ENCODE measurements around the gene PAH. TPM values are rescaled to one million over a fixed set of nuclear protein-coding genes. Genes with fewer than 3 reads are reported as not detected.

PAH gene
- total and polyA plus RNA-seq, 2 of the 4 experiments (the other 2 are of a cell fraction) = not detected

- CTCF ChIA-PET = no interaction called here
- Histone ChIP-seq H2BK20ac (ENCODE audit: low read depth, low read length) (no peak overlapping the region), H3K4ac (ENCODE audit: low read depth, low read length) (no peak overlapping the region), H3K9me1 (ENCODE audit: insufficient read depth, low read length) (no peaks in the 10 kb centered on the region), H2BK5ac (ENCODE audit: low read depth, low read length, poor library complexity, severe bottlenecking) (no peak overlapping the region), H3K56ac (ENCODE audit: extremely low read depth, insufficient read depth, low read length) (no peak overlapping the region), H2AK9ac (replicated peaks; ENCODE audit: low read depth, low read length, poor library complexity) (no peak overlapping the region), H4K8ac (ENCODE audit: low read depth in 2 of 2, low read length in 2 of 2) (no peak overlapping the region), H4K91ac (ENCODE audit: insufficient read depth, low read depth, low read length) (no peak overlapping the region), H3K4me3 (ENCODE audit: insufficient read depth, low read depth, low read length) (no peak overlapping the region), H2AK5ac (ENCODE audit: low read depth, low read length) (no peak overlapping the region), H4K20me1 (ENCODE audit: insufficient read depth, low read length) (no peaks in the 10 kb centered on the region), H2BK120ac (ENCODE audit: low read depth, low read length) (no peak overlapping the region), H3K36me3 (ENCODE audit: control insufficient read depth, insufficient read depth, low read length) (no peaks in the 10 kb centered on the region), H3K9ac (ENCODE audit: low read depth, low read length) (no peak overlapping the region), H3K27ac (ENCODE audit: insufficient read depth, low read length) (no peak overlapping the region), H3K27me3 (ENCODE audit: control insufficient read depth, insufficient read depth, low read length) (no peaks in the 10 kb centered on the region), H3K23ac (ENCODE audit: low read depth, low read length) (no peak overlapping the region), H3K14ac (replicated peaks; ENCODE audit: low read depth, low read length) (no peak overlapping the region), H3K4me2 (ENCODE audit: low read depth, low read length) (no peak overlapping the region), H2AFZ (replicated peaks; ENCODE audit: low read length, poor library complexity) (no peak overlapping the region), H3K9me3 (ENCODE audit: control insufficient read depth, insufficient read depth, low read length) (peaks cover 2% of the 10 kb centered on the region), H2BK15ac (ENCODE audit: low read depth, low read length) (no peak overlapping the region), H3K4me1 (ENCODE audit: control insufficient read depth, insufficient read depth, low read length) (no peaks in the 10 kb centered on the region), H4K5ac (ENCODE audit: low read depth, low read length) (no peak overlapping the region), H3K18ac (ENCODE audit: low read depth, low read length) (no peak overlapping the region), H3K79me1 (ENCODE audit: low read depth in 1 of 2, low read length in 2 of 2) (no peaks in the 10 kb centered on the region)
- ATAC-seq (ENCODE audit: low read depth) (no peak), DNase-seq (no peak)
- POLR2A ChIA-PET (ENCODE audit: unreplicated experiment) = no interaction called here
- in situ Hi-C loops (cut with MboI; ENCODE audit: low sequenced_read_pairs) = no loop called here
- TF ChIP-seq RCOR1 (IDR thresholded peaks at IDR 0.05; ENCODE audit: insufficient replicate concordance, low read length) = no peak
- TF ChIP-seq, protein P1, sequence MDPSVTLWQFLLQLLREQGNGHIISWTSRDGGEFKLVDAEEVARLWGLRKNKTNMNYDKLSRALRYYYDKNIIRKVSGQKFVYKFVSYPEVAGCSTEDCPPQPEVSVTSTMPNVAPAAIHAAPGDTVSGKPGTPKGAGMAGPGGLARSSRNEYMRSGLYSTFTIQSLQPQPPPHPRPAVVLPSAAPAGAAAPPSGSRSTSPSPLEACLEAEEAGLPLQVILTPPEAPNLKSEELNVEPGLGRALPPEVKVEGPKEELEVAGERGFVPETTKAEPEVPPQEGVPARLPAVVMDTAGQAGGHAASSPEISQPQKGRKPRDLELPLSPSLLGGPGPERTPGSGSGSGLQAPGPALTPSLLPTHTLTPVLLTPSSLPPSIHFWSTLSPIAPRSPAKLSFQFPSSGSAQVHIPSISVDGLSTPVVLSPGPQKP (IDR thresholded peaks at IDR 0.05; ENCODE audit: borderline replicate concordance, low read depth, low read length) = no peak
- no peak for TF ChIP-seq FOS (IDR thresholded peaks at IDR 0.05; ENCODE audit: low read depth, low read length)
- no peak for TF ChIP-seq BHLHE40 (IDR thresholded peaks at IDR 0.05; ENCODE audit: low read depth, low read length)
- no peak for TF ChIP-seq MXI1 (IDR thresholded peaks at IDR 0.05; ENCODE audit: borderline replicate concordance, low read depth, low read length)
- no peak for TF ChIP-seq RAD21 (IDR thresholded peaks at IDR 0.05; ENCODE audit: low read length)
- TF ChIP-seq, protein P2, sequence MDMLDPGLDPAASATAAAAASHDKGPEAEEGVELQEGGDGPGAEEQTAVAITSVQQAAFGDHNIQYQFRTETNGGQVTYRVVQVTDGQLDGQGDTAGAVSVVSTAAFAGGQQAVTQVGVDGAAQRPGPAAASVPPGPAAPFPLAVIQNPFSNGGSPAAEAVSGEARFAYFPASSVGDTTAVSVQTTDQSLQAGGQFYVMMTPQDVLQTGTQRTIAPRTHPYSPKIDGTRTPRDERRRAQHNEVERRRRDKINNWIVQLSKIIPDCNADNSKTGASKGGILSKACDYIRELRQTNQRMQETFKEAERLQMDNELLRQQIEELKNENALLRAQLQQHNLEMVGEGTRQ (IDR thresholded peaks at IDR 0.05; ENCODE audit: low read depth, low read length) = no peak
- no peak for TF ChIP-seq MAFK (IDR thresholded peaks at IDR 0.05; ENCODE audit: low read depth, low read length)
- TF ChIP-seq MAZ (IDR thresholded peaks at IDR 0.05; ENCODE audit: borderline replicate concordance, low read depth, low read length) = no peak
- TF ChIP-seq CHD1 (IDR thresholded peaks at IDR 0.05; ENCODE audit: low read depth, low read length) = no peak
- TF ChIP-seq SMC3 (IDR thresholded peaks at IDR 0.05; ENCODE audit: low read depth, low read length) = no peak
- TF ChIP-seq CEBPB (IDR thresholded peaks at IDR 0.05; ENCODE audit: low read depth, low read length) = no peak
- TF ChIP-seq POLR2A (IDR thresholded peaks at IDR 0.05; ENCODE audit: low read depth, low read length) = no peak
- TF ChIP-seq, protein P3, sequence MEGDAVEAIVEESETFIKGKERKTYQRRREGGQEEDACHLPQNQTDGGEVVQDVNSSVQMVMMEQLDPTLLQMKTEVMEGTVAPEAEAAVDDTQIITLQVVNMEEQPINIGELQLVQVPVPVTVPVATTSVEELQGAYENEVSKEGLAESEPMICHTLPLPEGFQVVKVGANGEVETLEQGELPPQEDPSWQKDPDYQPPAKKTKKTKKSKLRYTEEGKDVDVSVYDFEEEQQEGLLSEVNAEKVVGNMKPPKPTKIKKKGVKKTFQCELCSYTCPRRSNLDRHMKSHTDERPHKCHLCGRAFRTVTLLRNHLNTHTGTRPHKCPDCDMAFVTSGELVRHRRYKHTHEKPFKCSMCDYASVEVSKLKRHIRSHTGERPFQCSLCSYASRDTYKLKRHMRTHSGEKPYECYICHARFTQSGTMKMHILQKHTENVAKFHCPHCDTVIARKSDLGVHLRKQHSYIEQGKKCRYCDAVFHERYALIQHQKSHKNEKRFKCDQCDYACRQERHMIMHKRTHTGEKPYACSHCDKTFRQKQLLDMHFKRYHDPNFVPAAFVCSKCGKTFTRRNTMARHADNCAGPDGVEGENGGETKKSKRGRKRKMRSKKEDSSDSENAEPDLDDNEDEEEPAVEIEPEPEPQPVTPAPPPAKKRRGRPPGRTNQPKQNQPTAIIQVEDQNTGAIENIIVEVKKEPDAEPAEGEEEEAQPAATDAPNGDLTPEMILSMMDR (conservative IDR thresholded peaks at IDR 0.05; ENCODE audit: low read depth, low read length) = no peak
- no peak for TF ChIP-seq NFE2L2 (IDR thresholded peaks at IDR 0.05; ENCODE audit: low read depth, low read length)
- dilution Hi-C loops (cut with HindIII; ENCODE audit: low sequenced_read_pairs, unreplicated experiment) = no loop called here
- BruUV-seq (replicated peaks) = no TSS peak
- intact Hi-C loops (cut with micrococcal nuclease) = no loop called here
These were observed 3.2 kb upstream of the PAH start for GRCh38 chr12:102920271-102920670.

Data from IMR-90 (cell line).